ENCODE measurements around the gene USO1.

GRCh38 chr4:75831856-75832405, 107.6 kb downstream of the USO1 start:
- no peak for TF ChIP-seq CTCF (IDR thresholded peaks at IDR 0.05 in 8 of 11, conservative IDR thresholded peaks at IDR 0.05 in 3 of 11)
- no peak for TF ChIP-seq POLR2A (IDR thresholded peaks at IDR 0.05)
- TF ChIP-seq POLR2AphosphoS5 (IDR thresholded peaks at IDR 0.05): no peak
